ENCODE results near the gene SYTL4.

SYTL4 gene

GRCh38 chrX:100647095-100647494 is 84.8 kb downstream of the SYTL4 start:
- DNase-seq (ENCODE audit: low read depth), result no peak

GRCh38 chrX:100645106-100645505 is 86.8 kb downstream of the SYTL4 start:
- no peak for DNase-seq (ENCODE audit: low read depth)

- no peak for DNase-seq (ENCODE audit: low read depth)
These were observed 87.7 kb downstream of the SYTL4 start, which contains the start of gene SRPX2 for GRCh38 chrX:100643956-100644860. TSS of gene SRPX2 (plus strand) at chrX:100644199. CDS start at chrX:100646323, 2,124 bp downstream.

GRCh38 chrX:100643212-100643611 is 88.7 kb downstream of the SYTL4 start:
- no peak for DNase-seq (ENCODE audit: low read depth)

GRCh38 chrX:100642290-100642689 is 89.6 kb downstream of the SYTL4 start:
- no peak for DNase-seq (ENCODE audit: low read depth)

GRCh38 chrX:100636321-100636991 is 95.5 kb downstream of the SYTL4 start, which contains the start of gene TSPAN6:
TSS of gene TSPAN6 (minus strand) at chrX:100636806. CDS start at chrX:100636694, 112 bp downstream.
- DNase-seq (ENCODE audit: low read depth), result peak; percentile 64

GRCh38 chrX:100635989-100636320 is 96.0 kb downstream of the SYTL4 start:
- DNase-seq (ENCODE audit: low read depth), result no peak

- DNase-seq (ENCODE audit: low read depth), result no peak
These were observed 96.9 kb downstream of the SYTL4 start for GRCh38 chrX:100635040-100635439.

GRCh38 chrX:100625985-100626491 is 105.9 kb downstream of the SYTL4 start:
- no peak for DNase-seq (ENCODE audit: low read depth)
